SK-N-SH (cell line): ENCODE measurements around the gene SIAH3. TPM values are rescaled to one million over a fixed set of nuclear protein-coding genes. Genes with fewer than 3 reads are reported as not detected.
A peak's percentile ranks its signal among the peaks of the same experiment; 100 is the strongest.

ENCODE experiments used
- CTCF ChIA-PET: fragments of 300-600, 350-600 bp; formaldehyde crosslinking; extraction: SDS; loops from one replicate; lab custom pipeline; 2021; lab: Yijun Ruan, JAX
- POLR2A ChIA-PET: fragments of 350-600 bp; sonication (Branson Sonifier 250); formaldehyde crosslinking; extraction: SDS; loops from one replicate; lab custom pipeline; 2020; ENCODE audit warnings: antibody characterized with exemption, inconsistent platforms; lab: Yijun Ruan, JAX
- DNase-seq: peaks from one replicate; pipeline ENCODE4 v3.0.0; 2012
- H2AFZ ChIP-seq: fragments of 200-600 bp; sonication (generic); 2 replicates; pipeline ENCODE4 v1.8.1; 2016; ENCODE audit warnings: antibody characterized with exemption, mild to moderate bottlenecking, low read depth
- H3F3A ChIP-seq: fragments of 200-600 bp; sonication (generic); replicated peaks from 2 replicates; pipeline ENCODE3; 2016; ENCODE audit warnings: antibody characterized with exemption, mild to moderate bottlenecking; ENCODE audit not compliant: insufficient read depth
- H3K27ac ChIP-seq, 2 experiments: fragments of 200-500 bp in 1 of 2; fragments of 200-600 bp in 1 of 2; sonication (Bioruptor generic) in 1 of 2; sonication (generic), shearing (Covaris generic) in 1 of 2; 2 replicates each; pipeline versions ENCODE4 v1.5.1 to v1.6.1; 2014 to 2016; ENCODE audit warnings: low read depth in 2 of 2, inconsistent platforms in 1 of 2, low read length in 1 of 2, mild to moderate bottlenecking in 1 of 2, mixed read lengths in 1 of 2
- H3K27me3 ChIP-seq: fragments of 200-600 bp; sonication (generic), shearing (Covaris generic); 2 replicates; pipeline ENCODE4 v1.6.1; 2016; ENCODE audit warnings: mixed run types; ENCODE audit not compliant: insufficient read depth
- H3K36me3 ChIP-seq, 2 experiments: fragments of 200-500 bp in 1 of 2; fragments of 200-600 bp in 1 of 2; sonication (Bioruptor generic) in 1 of 2; sonication (generic) in 1 of 2; replicated peaks in 1 of 2; 2 replicates each; pipeline versions ENCODE3 to v1.5.1; 2014 to 2016; ENCODE audit warnings: low read length in 1 of 2, mild to moderate bottlenecking in 1 of 2; ENCODE audit not compliant: insufficient read depth in 2 of 2, control insufficient read depth in 1 of 2
- H3K4me1 ChIP-seq, 2 experiments: fragments of 200-500 bp in 1 of 2; fragments of 200-600 bp in 1 of 2; sonication (Bioruptor generic) in 1 of 2; sonication (generic), shearing (Covaris generic) in 1 of 2; 2 replicates each; pipeline versions ENCODE4 v1.5.1 to v1.6.1; 2014 to 2016; ENCODE audit warnings: low read depth in 1 of 2, low read length in 1 of 2, mixed run types in 1 of 2; ENCODE audit not compliant: insufficient read depth in 2 of 2, control insufficient read depth in 1 of 2
- H3K4me2 ChIP-seq: fragments of 200-600 bp; sonication (generic), shearing (Covaris generic); 2 replicates; pipeline ENCODE4 v1.6.1; 2017; ENCODE audit warnings: mixed run types
- H3K4me3 ChIP-seq, 2 experiments: fragments of 200-500 bp in 1 of 2; fragments of 200-600 bp in 1 of 2; sonication (Bioruptor generic) in 1 of 2; sonication (generic), shearing (Covaris generic) in 1 of 2; 2 replicates each; pipeline versions ENCODE4 v1.5.1 to v1.8.1; 2014 to 2016; ENCODE audit warnings: low read depth in 2 of 2, inconsistent platforms in 1 of 2, low read length in 1 of 2, mild to moderate bottlenecking in 1 of 2, mixed read lengths in 1 of 2, moderate library complexity in 1 of 2
- H3K79me2 ChIP-seq: fragments of 200-600 bp; sonication (generic); 2 replicates; pipeline ENCODE4 v1.8.1; 2017; ENCODE audit warnings: mild to moderate bottlenecking; ENCODE audit not compliant: insufficient read depth
- H3K9ac ChIP-seq: fragments of 200-600 bp; sonication (generic); 2 replicates; pipeline ENCODE4 v1.6.1; 2017; ENCODE audit warnings: mixed run types
- H3K9me2 ChIP-seq: fragments of 200-600 bp; sonication (generic); 2 replicates; pipeline ENCODE4 v1.6.1; 2017; ENCODE audit warnings: mixed run types
- H3K9me3 ChIP-seq: fragments of 200-600 bp; sonication (generic); 2 replicates; pipeline ENCODE4 v1.6.1; 2017; ENCODE audit warnings: mixed run types, mild to moderate bottlenecking, moderate library complexity
- H4K20me1 ChIP-seq: fragments of 200-600 bp; sonication (generic); 2 replicates; pipeline ENCODE4 v1.6.1; 2017; ENCODE audit warnings: mild to moderate bottlenecking, mixed run types; ENCODE audit not compliant: insufficient read depth
- CHD2 ChIP-seq: fragments of 150-350 bp; IDR thresholded peaks from 2 replicates; pipeline ENCODE4 v1.6.1; 2018; ENCODE audit warnings: low read length; ENCODE audit not compliant: partially characterized antibody
- ELF1 ChIP-seq: IDR thresholded peaks from 2 replicates; pipeline ENCODE4 v1.4.0; 2012
- EP300 ChIP-seq, 2 experiments: IDR thresholded peaks; 2 replicates each; pipeline versions ENCODE4 v1.4.0 to v1.6.1; 2012; ENCODE audit warnings: borderline replicate concordance in 1 of 2, low read depth in 1 of 2, low read length in 1 of 2
- GATA2 ChIP-seq: sonication (generic); formaldehyde crosslinking; IDR thresholded peaks from 2 replicates; pipeline ENCODE4 v1.5.0; 2020; ENCODE audit warnings: mild to moderate bottlenecking, missing genetic modification reagents
- JUND ChIP-seq: IDR thresholded peaks from 2 replicates; pipeline ENCODE4 v1.4.0; 2012
- MEF2A ChIP-seq: IDR thresholded peaks from 2 replicates; pipeline ENCODE4 v1.4.0; 2012; ENCODE audit warnings: low read depth, borderline replicate concordance
- NFIC ChIP-seq: IDR thresholded peaks from 2 replicates; pipeline ENCODE4 v1.4.0; 2012; ENCODE audit warnings: borderline replicate concordance
- NRF1 ChIP-seq: IDR thresholded peaks from 2 replicates; pipeline ENCODE4 v1.6.1; 2012; ENCODE audit warnings: low read depth, mild to moderate bottlenecking, low read length
- PBX3 ChIP-seq: IDR thresholded peaks from 2 replicates; pipeline ENCODE4; 2012
- POLR2AphosphoS5 ChIP-seq: IDR thresholded peaks from 2 replicates; pipeline ENCODE4 v1.6.1; 2012; ENCODE audit warnings: low read depth, low read length
- RAD21 ChIP-seq: IDR thresholded peaks from 2 replicates; pipeline ENCODE4 v1.6.1; 2012; ENCODE audit warnings: mild to moderate bottlenecking, low read length
- RFX5 ChIP-seq: IDR thresholded peaks from 2 replicates; pipeline ENCODE4 v1.6.1; 2012; ENCODE audit warnings: mild to moderate bottlenecking, improper control_type of control experiment, low read length
- SMC3 ChIP-seq: IDR thresholded peaks from 2 replicates; pipeline ENCODE4 v1.6.1; 2012; ENCODE audit warnings: low read depth, low read length, improper control_type of control experiment
- YY1 ChIP-seq: IDR thresholded peaks from 2 replicates; pipeline ENCODE4 v1.4.0; 2012; ENCODE audit warnings: low read depth, mild to moderate bottlenecking
- ZBTB33 ChIP-seq: IDR thresholded peaks from 2 replicates; pipeline ENCODE4 v1.4.0; 2012; ENCODE audit warnings: low read depth, borderline replicate concordance
- WGBS: methylation state at CpG from one replicate; pipeline ENCODE4 v1.1.6; 2017; ENCODE audit warnings: low lambda C conversion rate; 5-methylcytosine and 5-hydroxymethylcytosine counted together
- polyA plus RNA-seq, 3 experiments: library from polyadenylated mRNA; depleted of rRNA; stranded (reverse); fragments of >200 nt; gene quantifications; 2 replicates each; pipeline ENCODE4 v1.2.3, GENCODE V29; 2012

The SIAH3 gene
- polyA plus RNA-seq, 1 of the 3 experiments (the other 2 are of a cell fraction): 0.08 TPM

GRCh38 chr13:45825387-45825650 is 26.2 kb downstream of the SIAH3 start:
- DNase-seq: no peak
- Histone ChIP-seq H3K4me3 (no peak overlapping the region), H3K9ac (no peak overlapping the region), H3K79me2 (no peaks in the 10 kb centered on the region), H3K27ac (peak overlapping the region in 1 of 2 experiments; percentile 41; a peak in 1 of 4 replicates), H3K36me3 (no peaks in the 10 kb centered on the region), H3K9me2 (no peaks in the 10 kb centered on the region), H3K4me2 (no peak overlapping the region), H3K9me3 (no peaks in the 10 kb centered on the region), H3K4me1 (peaks cover 0 to 28% of the 10 kb centered on the region in 2 experiments; a peak in 2 of 4 replicates), H3K27me3 (no peaks in the 10 kb centered on the region), H2AFZ (no peak overlapping the region), H3F3A (no peaks in the 10 kb centered on the region), H4K20me1 (no peaks in the 10 kb centered on the region)
- WGBS: 73% methylated on average over 4 of the region's 4 CpGs
- ChIA-PET CTCF (no interaction called here), POLR2A (interaction anchor here (0.6 kb wide), 1 partner anchor 126 kb away, joined by 3 read pairs; no protein-coding TSS in a partner anchor)
- TF ChIP-seq MEF2A (no peak), EP300 (IDR thresholded peaks at IDR 0.05; ENCODE audit: borderline replicate concordance in 1 of 2, low read depth in 1 of 2, low read length in 1 of 2) (0 out of 4 replicates have a peak, but pooled peaks of 1 of the 2 experiments have one; percentile 1), NRF1 (no peak), POLR2AphosphoS5 (no peak), RAD21 (no peak), ELF1 (no peak), PBX3 (no peak), GATA2 (0 out of 2 replicates have a peak, but pooled peaks have one; percentile 5), RFX5 (no peak)

- Histone ChIP-seq H3K4me2 (no peak overlapping the region), H3F3A (no peaks in the 10 kb centered on the region), H3K4me3 (no peak overlapping the region), H3K4me1 (peaks cover 0 to 28% of the 10 kb centered on the region in 2 experiments; a peak in 2 of 4 replicates), H3K27me3 (no peaks in the 10 kb centered on the region), H3K9me2 (no peaks in the 10 kb centered on the region), H3K36me3 (no peaks in the 10 kb centered on the region), H3K79me2 (no peaks in the 10 kb centered on the region), H3K27ac (no peak overlapping the region; a peak in 1 of 4 replicates), H4K20me1 (no peaks in the 10 kb centered on the region), H3K9ac (no peak overlapping the region), H2AFZ (no peak overlapping the region), H3K9me3 (no peaks in the 10 kb centered on the region)
- TF ChIP-seq JUND (no peak), YY1 (no peak), ZBTB33 (no peak), NRF1 (no peak), RAD21 (no peak), CHD2 (no peak), MEF2A (no peak), NFIC (no peak), SMC3 (no peak), GATA2 (no peak)
- CTCF ChIA-PET: interaction anchor here (1.4 to 2.2 kb wide), 2 partner anchors 16 to 25 kb away, joined by 4 to 7 read pairs; no protein-coding TSS in a partner anchor
- POLR2A ChIA-PET: no interaction called here
- no peak for DNase-seq
These were observed 28.0 kb downstream of the SIAH3 start for GRCh38 chr13:45823583-45823982.
